PC-9 (cell line): ENCODE data around the gene KRT78.

Experiments
- EZH2 ChIP-seq: fragments of 200-600 bp; sonication (generic); IDR thresholded peaks from 2 replicates; pipeline ENCODE4 v1.8.0; 2017; ENCODE audit warnings: antibody characterized with exemption, low read depth
- TF ChIP-seq, protein P1 (sequence below): fragments of 200-600 bp; sonication (generic); conservative IDR thresholded peaks from 2 replicates; pipeline ENCODE4 v1.6.1; 2017; ENCODE audit warnings: mixed run types, antibody characterized with exemption, mild to moderate bottlenecking, moderate library complexity

DNA sequence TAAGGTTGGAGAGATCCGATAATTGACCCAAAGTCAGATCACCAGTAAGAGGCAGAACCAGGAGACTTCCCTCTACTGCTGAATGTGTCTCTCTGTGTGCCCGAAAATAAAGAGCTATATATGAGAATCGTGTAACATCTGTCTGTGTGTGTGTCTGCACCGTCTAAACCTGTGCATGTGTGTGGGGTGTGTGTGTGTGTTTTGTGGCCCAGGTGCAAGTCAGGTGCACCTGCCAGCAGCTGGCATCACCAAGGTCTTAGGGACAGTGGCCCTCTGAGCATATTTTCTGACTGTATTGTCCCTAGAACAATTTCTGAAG, 24.7 kb upstream of the KRT78 start:
- TF ChIP-seq, protein P1, sequence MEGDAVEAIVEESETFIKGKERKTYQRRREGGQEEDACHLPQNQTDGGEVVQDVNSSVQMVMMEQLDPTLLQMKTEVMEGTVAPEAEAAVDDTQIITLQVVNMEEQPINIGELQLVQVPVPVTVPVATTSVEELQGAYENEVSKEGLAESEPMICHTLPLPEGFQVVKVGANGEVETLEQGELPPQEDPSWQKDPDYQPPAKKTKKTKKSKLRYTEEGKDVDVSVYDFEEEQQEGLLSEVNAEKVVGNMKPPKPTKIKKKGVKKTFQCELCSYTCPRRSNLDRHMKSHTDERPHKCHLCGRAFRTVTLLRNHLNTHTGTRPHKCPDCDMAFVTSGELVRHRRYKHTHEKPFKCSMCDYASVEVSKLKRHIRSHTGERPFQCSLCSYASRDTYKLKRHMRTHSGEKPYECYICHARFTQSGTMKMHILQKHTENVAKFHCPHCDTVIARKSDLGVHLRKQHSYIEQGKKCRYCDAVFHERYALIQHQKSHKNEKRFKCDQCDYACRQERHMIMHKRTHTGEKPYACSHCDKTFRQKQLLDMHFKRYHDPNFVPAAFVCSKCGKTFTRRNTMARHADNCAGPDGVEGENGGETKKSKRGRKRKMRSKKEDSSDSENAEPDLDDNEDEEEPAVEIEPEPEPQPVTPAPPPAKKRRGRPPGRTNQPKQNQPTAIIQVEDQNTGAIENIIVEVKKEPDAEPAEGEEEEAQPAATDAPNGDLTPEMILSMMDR = no peak
- TF ChIP-seq EZH2 = no peak
